GM18858 (cell line): ENCODE data around the gene RIMBP2.
"Not testable (repeated sequence)": the region's sequence is repeated elsewhere in the genome, so short reads cannot be mapped to it uniquely, and the experiment has no call there.

Experiments used
- ATAC-seq: cut with Tn5 transposase; IDR thresholded peaks from one replicate; pipeline ENCODE4 v1.9.1; 2021; ENCODE audit not compliant: unreplicated experiment

Gene RIMBP2, protein sequence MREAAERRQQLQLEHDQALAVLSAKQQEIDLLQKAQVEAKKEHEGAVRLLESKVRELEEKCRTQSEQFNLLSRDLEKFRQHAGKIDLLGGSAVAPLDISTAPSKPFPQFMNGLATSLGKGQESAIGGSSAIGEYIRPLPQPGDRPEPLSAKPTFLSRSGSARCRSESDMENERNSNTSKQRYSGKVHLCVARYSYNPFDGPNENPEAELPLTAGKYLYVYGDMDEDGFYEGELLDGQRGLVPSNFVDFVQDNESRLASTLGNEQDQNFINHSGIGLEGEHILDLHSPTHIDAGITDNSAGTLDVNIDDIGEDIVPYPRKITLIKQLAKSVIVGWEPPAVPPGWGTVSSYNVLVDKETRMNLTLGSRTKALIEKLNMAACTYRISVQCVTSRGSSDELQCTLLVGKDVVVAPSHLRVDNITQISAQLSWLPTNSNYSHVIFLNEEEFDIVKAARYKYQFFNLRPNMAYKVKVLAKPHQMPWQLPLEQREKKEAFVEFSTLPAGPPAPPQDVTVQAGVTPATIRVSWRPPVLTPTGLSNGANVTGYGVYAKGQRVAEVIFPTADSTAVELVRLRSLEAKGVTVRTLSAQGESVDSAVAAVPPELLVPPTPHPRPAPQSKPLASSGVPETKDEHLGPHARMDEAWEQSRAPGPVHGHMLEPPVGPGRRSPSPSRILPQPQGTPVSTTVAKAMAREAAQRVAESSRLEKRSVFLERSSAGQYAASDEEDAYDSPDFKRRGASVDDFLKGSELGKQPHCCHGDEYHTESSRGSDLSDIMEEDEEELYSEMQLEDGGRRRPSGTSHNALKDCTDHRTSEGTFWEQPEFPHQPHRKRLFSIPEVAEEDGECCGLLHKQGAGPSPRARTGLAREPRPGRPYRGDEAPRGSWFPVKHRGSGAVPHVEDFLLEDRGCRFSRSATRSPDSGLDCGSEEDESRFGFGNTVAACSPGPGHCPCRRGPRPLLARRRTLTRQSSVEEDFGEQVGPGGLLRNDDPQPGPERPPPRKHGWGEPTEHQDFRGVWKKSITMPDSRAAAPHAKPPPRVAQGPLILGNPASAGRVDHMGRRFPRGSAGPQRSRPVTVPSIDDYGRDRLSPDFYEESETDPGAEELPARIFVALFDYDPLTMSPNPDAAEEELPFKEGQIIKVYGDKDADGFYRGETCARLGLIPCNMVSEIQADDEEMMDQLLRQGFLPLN (N-terminal part only)

DNA sequence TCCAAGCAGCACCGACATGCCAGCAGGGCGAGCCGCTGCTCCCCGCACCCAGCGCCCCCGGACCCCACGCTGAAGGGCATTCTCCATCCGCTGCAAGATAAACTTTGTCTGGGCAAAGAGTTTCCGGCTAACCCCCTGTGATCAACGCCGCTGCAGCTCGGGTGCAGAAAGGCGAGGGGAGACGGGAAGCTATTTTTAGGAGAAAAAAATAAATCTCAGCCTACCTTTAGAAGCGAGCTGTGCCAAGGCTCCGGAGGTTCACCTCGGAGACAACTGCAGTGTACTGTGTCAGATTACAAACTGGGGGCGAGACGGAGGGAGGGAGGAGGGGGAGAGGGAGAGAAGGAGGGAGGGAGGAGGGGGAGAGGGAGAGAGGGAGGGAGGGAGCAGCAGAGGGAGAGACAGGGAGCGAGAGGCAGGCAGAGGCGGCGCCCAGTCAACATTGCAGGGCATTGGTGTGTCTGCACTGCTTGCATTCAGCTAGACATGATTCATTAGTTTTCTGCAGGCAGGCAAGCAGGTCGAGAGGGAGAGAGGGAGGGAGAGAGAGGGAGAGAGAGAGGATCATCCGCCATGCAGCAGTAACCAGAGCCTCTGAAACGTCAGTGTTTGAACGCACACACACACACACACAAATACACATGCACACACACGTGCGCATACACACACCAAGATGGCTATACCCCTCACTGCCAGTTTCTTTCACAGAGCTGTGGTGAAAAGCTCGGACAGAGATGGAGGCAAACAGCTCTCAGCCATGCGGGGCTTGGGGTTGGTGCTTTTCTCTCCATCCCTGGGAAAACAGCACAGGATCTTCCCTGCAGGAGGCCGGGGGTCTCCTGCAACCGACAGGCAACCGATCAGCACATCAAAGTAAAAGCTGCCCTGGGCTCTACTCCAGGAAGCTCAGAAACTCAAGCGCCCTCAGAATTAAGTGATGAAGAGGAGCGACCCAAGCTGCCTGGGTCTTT is at the start of gene RIMBP2:
RIMBP2 (minus strand) TSS at position 302 of the 971 bp plus-strand sequence. CDS start 237,286 bp downstream, outside the sequence.
- no peak for ATAC-seq

DNA sequence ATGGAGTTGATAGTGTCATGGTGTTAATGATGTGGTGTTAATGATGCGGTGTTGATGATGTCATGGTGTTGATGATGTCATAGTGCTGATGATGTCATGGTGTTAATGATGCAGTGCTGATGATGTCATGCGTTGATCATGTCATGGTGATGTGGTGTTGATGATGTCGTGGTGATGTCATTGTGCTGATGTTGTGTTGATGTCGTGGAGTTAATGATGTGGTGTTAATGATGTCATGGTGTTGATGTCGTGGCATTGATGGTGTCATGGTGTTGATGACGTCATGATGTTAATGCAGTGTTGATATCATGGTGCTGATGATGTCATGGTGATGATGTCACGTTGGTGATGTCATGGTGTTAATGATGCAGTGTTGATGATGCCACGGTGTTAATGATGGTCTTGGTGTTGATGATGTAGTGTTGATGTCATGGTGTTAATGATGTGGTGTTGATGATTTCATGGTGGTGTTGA is 49.1 kb upstream of the RIMBP2 start:
- ATAC-seq: no peak

DNA sequence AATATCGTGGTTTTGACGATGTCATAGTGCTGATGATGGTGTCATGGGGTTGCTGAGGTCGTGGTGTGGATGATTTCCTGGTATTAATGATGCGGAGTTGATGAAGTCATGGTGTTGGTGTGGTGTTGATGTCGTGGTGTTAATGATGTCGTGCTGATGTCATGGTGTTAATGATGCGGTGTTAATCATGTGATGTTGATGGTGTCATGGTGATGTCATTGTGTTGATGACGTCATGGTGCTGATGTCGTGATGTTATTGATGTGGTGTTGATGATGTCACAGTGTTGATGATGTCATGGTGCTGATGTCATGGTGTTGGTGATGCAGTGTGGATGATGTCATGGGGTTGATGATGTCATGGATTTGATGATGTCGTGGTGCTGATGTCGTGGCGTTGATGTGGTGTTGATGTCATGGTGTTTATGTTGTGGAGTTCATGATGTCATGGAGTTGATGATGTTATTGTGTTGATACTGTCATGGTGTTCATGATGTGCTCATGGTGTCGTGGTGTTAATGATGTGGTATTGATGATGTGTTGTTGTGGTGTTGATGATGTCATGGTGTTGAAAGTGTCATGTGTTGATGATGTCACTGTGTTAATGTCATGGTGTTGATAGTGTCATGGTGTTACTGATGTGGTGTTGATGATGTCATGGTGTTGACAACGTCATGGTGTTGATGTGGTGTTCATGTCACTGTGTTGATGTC is 48.5 kb upstream of the RIMBP2 start:
- no peak for ATAC-seq

DNA sequence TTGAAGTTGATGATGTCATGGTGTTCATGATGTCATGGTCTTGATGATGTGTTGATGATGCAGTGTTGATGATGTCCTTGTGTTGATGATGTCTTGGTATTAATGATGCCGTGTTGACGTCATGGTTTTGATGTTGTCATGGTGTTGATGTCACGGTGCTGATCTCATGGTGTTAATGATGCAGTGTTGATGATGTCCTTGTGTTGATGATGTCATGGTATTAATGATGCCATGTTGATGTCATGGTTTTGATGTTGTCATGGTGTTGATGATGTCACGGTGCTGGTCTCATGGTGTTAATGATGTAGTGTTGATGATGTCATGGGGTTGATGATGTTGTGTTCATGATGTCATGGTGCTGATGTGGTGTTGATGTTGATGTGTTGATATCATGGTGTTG is 48.0 kb upstream of the RIMBP2 start:
- no peak for ATAC-seq

DNA sequence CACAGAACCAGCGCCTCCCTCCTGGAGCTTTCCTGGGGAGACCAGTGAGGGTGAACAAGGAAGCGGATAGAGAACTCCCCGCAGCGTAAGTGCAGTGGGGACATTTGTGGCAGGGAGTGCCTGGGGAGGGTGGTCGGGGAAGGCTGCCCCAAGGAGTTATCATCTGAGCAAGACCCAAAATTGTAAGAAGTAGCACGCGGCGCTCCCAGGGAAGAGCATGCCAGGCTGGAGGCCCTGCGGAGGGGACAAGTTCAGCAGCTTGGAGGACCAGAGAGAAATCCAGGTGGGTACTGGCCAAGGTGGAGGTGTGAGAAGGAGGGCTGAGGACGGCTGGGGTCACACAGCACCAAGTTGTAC is 46.2 kb upstream of the RIMBP2 start:
- ATAC-seq: no peak

DNA sequence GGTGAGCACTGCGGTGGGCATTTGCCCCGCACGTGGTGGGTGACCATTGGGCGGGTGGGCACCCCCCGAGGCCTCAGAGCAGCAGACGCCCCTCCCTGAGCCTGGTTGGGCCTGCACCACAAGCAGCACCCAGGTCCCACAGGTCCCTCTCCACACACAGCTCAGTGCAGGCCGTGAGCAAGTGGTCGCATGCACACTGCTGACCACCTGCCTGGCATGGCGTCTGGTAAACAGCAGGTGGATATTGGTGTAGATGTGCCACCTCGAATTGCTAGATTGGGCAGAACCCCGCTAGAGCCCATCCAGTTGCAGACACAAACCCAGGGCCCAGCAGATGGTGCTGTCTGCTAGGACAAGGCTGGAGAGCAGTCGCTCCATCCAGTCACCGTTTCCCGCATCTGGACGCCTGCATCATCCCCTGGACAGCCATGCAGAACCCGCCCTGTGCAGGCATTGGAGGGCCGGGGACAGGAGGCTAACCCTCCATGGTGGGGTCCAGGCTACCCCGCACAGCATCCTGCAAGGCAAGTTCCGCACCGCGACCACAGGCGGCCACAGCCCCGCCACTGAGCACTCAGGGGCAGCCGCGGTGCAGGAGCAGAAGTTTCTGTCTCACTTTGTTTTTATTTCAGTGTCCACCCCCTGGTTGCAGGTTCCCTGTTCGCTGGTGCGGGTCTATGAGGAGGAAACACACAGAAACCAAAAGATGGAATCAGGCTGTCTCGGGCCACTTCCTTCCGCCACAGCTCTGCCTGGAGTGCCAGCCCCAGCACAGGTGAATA is 45.6 kb upstream of the RIMBP2 start:
- no peak for ATAC-seq

DNA sequence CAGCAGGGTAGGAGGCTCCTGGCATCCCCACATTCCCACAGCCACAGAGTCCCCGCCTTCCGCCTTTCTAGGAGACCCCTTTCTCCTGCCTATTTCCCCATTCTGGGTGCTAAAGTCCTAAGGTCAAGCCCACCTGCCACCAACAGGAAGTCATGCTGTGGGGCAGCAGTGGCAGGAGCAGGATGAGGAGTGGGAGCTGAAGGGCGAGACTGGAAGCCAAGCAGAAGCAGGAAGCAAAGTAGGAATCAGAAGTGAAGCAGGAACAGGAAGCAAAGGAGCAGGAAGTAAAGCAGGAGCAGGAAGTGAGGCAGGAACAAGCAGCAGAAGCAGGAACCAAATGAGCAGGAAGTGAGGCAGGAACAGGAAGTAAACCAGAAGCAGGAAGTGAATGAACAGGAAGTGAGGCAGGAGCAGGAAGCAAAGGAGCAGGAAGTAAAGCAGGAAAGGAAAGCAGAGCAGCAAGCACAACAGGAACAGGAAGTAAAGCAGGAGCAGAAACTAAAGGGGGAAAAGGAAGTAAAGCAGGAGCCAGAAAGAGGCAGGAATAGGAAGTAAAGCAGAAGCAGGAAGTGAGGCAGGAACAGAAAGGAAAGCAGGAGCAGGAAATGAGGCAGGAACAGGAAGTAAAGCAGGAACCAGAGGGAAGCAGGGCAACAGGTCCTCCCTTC is 38.3 kb upstream of the RIMBP2 start:
- no peak for ATAC-seq

DNA sequence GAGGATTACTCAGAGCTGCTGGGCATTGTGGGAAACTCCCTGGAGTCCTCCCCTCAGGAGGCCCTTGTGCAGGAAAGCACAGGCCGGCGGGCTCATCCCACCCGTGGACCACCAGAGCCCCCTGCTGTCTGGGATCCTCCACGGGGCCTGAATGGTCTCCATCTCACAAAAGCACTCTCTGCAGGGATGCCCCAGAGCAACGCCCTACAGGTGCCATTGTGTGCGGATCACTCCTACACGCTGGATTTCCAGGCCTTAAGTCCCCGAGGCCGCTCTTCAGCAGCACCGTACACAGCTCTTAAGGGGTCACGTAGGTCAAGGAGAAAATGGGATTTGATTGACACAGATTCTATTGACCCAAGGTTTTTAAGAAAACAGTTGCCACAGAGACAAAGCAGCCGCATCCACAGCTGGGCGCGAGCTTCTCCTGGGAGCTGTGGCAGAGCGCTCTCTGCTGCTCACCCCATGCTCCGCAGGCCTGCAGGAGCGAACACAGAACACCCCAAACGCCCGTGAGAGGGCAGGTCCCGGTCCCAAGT is 36.7 kb upstream of the RIMBP2 start:
- ATAC-seq: no peak

DNA sequence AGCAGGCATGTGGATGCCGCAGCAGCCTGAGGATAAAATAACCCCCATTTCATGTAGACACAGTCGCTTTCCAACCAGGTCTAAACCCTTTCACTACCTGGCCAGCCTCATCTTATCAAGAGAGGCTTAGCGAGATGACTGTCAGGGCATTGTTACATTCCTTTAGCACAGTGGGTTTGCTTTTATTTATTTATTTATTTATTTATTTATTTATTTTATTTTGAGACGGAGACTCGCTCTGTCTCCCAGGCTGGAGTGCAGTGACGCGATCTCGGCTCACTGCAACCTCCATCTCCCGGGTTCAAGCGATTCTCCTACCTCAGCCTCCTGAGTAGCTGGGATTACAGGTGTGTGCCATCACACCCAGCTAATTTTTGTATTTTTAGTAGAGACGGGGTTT is 35.9 kb upstream of the RIMBP2 start:
- ATAC-seq: not testable (repeated sequence)

DNA sequence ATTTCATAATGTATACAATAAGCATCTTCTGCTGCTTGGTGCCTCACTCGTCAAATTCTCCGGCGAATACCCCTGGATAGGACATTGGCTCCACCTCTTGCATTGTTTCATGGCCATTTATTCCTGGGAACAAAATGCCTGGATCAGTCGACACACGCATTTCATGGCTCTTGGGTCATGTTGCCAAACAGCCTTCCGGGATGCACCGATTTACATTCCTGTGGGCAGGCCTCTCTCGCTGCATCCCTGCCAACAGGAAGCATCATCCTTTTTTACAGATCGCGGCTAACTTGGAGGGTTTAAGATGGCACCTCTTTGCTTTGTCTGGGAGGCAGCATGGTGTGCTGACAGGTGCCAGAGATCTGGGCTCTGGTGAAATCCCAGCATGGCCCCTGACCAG is 32.7 kb upstream of the RIMBP2 start:
- ATAC-seq: no peak

DNA sequence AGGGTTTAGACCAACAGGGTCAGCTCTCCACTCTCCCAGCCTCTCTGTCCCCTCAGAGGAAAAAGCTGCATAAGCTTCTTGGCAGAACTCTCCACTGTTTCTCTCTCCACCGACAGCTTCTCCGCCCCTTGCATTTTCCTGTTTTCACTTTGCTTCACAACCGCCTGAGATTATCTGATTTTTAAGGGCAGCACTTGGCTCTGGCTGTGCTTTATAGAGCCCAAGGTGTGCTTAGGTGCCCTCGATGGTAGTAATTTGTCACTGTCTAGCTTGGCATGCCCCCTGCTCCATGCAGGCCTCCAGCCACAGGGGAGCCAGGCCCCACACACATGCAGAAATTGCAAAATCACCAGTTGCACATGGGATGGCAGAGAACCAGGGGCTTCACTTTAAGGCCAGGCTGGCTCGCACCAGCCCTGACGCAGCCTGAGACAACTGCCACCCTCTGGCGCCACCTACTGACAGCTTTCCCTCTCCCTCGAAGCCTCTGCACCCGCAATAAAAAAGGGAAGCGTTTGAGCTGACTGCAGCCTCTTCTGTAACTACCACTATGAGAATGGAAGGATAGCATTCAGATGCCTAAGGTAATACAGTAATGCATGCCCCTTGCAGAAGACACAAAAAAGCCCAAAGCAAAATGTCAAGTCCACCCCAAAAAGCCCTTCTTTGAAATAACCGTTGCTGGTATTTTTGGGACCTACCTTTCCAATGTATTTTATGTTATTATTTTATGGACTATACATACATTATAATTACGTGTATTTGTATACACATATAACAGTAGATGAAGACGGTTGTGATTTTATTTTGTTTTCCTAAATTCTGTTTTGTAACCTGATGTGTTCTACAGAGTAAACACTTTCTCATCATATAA is 32.0 kb upstream of the RIMBP2 start:
- ATAC-seq: peak; percentile 80

DNA sequence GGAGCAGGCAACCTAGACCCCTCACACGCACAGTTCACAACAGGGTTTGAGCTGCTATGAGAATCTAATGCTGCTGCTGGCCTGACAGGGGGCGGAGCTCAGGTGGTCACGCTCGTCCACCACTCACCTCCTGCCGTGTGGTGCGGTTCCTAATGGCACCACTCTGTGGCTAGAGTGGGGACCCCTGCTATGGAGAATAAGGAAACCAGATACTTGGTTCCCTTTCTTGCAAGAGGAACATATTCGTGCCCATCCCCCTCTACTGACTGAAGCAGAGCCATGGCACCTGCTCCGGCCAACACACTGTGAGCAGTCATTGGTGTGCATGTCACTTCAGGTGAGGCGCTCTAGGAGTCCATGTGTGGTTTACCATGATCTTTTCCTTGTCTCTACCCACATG is 30.4 kb upstream of the RIMBP2 start:
- ATAC-seq: no peak

DNA sequence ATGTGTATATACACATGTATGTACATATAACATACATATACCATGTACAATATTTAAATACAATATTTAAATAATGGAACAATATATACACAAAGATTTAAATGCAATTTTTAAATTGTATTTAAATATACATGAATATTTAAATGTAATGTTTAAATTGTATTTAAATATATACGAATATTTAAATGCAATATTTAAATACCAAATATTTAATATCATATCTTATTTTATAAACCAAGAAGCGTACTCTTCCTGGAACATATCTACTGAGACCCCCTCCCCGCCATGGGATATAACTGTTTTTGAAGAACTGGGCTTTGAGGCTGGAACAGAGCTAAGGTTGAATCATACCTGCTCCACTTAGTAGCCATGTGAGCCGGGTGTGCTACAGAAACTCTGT is 29.8 kb upstream of the RIMBP2 start:
- no peak for ATAC-seq

DNA sequence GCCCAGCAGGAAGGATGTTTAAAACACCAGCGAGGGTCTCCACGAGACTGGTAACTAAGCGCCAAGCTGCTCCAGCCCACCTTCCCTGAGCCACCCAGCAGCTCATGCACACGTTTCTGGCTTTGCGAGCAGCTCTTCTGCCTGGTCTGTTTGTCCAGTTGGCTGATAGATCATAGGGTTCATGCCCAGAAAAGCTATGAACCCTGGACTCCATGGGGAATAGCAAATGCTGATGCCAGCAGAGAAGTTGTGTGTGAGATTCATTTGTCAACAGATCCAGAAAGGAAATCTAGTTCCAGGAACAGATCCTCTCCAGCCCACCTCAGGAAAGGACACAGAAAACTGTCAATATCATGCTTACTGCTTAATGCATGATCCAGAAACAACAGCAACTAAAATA is 28.2 kb upstream of the RIMBP2 start:
- no peak for ATAC-seq

DNA sequence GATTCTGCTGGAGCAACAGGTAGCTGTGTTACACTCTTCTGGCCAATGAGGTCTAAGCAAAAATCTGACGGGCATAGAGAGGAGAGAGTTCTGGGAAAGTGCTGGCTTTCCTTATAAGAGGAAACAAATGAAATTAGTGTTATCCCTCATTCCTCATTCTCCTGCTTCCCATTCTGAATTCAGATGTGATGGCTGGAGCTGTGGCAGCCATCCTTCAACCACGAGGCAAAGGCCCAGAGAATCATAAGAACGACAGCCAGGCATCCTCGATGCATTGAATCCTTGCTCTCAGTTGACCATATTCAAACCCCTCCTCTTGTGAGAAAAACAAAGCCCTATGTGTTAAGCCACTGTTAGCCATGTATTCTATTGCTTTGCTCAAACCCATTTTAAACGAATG is 27.5 kb upstream of the RIMBP2 start:
- no peak for ATAC-seq

DNA sequence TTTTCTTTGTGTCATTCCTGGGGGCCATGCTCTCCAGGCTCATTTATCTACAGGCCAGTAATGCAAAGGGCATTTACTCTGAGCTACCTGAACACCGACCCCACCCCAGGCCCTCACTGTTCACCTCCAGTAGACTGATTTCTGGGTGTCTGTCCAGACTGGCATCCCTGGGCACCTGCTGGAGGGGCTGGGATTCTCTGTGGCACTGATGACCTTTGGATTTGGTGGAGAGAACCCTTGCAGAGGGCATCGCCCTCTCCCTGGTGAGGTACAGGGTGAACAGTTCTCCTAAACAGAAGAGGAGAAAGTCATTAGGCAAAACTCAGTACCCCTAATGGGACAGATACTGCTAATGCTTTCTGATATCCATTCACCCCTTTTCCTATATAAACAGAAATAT is 27.1 kb upstream of the RIMBP2 start:
- no peak for ATAC-seq

DNA sequence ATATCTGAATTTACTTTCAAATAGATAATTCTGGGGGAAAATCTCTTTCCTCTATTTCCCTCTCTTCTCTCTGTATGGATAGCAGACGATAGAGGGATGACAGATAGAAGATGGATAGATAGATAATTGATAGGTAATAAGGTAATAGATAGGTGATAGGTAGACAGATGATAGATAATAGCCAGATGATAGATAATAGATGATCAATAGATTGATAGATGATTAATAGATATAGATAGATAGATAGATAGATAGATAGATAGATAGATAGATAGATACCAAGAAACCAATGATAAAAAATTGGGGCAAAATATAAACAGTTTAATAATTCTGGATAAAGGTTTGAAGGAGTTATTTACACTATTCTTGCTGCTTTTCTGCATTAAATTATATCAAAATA is 26.6 kb upstream of the RIMBP2 start:
- ATAC-seq: no peak
